NCI-H2107 (cell line): ENCODE data around the gene PPP6R1.

Experiments
- DNase-seq: peaks from one replicate; lab custom pipeline; 2025; lab: John Stamatoyannopoulos, UW

Gene PPP6R1

DNA sequence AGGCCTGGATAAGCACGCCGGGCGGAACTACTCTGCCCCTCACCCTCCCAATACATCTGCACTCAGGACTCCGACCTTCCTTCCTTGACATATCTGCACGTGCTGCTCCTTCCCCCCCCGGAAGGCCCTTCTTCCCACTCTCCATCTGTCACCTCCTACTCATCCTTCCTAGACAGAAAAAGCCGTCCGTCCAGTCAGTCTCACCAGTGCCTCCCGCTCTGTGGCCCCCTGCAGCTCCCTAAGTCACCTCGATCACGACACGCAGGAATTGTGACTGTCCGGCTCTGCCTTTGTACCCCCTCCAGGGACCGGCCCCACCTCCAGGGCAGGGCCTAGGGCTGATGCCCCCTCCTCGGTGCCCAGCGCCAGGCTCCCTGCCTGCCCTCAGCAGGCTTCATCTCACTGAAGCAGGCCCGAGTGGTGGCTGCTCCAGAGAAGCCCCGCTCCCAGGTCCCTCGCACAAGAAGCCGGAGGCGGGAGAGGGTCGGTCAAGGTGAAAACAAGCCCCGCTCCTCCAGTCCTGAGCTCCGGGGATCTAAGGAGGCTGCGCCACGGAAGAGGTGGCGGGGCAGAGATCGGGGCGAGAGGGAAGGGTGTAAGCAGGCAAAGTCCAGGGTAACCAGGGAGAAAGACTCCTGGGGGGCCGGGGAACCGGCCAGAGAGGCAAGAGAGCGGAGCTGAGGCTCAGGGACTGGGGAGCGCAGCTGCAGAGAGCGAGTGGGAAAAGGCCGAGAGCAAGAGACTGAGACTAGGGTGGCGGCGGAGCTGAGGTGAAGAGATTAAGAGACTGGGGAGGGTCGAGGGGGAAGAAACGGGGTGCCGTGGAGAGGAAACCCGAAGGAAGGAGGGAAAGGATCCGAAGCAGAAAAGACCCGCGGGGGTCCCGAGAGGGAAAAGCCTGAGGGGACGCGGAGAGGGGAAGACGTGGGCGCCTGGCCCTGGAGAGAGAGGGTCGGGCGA is 1.1 kb downstream of the PPP6R1 start:
- peak; percentile 12 for DNase-seq

DNA sequence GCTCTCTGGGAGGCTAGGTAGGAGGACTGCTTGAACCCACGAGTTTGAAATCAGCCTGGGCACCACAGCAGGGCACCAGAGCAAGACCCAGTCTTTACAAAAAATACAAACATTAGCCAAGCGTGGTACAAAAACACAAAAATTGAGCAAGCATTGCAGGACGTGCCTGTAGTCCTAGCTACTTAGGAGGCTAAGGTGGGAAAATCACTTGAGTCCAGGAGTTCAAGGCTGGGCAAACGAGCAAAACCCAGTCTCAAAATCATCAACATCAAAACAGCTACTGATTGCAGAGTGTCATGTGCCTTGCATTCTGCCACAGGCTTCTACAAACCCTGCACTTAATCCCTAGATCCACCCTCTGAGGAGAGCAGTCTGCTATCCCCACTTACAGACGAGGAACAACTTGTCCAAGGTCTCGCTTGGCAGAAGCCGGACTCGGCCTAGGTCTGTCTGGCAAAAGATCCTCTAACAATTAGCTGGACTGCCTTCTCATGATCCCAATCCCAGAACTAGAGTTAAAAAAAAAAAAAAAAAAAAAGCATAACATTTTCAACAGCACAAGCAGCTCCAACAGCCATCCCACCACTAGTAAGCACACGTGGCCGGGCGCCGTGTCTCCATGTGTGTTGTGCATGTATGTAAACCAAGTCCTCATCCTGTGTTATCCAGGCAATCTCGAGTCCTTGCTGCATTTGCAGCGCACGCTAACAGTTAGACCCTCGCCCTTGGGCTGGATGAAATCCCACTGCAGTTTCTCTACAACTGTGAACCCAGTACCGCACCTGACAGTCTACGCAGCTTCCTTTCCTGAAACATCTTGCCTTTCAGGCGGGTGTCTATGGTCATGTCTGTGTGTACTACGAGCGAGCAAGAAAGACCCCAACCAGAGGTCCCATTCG is 2.0 kb downstream of the PPP6R1 start:
- no peak for DNase-seq

DNA sequence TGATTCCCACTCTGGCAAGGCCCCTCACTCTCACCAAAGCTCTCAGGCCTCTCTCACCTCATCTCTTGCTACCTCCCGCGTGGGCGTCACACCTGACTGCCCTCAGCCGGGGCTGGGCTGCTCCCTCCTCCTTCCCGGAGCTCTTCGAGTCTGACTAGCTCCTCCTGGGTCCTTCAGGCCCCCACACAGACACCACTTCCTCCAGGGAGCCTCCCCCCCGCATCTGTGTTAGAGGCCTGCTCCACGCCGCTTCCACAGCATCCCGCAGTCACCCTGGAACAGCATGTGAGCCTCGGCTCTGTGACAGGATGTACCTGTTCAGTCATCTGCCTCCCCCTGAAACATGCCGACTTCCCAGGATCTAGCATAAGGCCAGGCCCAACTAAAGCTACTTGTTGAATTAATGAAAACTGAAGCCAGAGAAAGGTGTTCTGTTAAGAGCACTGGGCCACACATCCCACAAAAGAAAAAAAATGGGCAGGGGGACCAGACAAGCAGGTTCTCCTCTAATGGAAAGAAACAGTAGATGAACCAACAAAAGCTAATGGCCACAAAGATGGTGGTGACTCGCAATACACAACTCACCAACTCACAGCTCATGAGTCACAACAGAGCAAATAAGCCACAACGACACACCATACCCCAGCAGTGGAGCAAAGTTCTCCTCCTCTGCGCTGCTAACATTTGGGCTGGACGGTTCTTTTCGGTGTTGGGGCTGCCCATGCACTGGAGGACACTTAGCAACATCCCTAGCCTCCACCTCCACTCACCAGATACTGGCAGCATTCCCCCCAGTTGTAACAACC is 3.0 kb downstream of the PPP6R1 start:
- DNase-seq: no peak

DNA sequence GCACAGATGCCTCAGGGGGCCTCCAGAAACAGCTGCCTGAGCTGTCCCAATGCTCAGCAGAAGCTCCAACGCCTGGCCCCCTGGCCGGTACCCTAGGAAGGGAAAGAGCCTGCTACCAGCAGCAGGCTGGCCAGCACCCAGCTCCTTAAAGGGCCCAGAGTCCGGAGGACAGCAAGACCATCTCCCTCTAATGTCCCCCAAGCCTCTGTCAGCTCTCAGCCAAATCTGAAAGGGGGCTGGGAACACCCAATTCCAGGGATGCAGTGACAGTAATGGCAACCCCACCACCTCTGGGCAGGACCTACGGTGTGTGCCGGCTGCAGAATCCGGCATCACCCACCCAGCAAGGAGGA is 4.2 kb downstream of the PPP6R1 start:
- DNase-seq: no peak

DNA sequence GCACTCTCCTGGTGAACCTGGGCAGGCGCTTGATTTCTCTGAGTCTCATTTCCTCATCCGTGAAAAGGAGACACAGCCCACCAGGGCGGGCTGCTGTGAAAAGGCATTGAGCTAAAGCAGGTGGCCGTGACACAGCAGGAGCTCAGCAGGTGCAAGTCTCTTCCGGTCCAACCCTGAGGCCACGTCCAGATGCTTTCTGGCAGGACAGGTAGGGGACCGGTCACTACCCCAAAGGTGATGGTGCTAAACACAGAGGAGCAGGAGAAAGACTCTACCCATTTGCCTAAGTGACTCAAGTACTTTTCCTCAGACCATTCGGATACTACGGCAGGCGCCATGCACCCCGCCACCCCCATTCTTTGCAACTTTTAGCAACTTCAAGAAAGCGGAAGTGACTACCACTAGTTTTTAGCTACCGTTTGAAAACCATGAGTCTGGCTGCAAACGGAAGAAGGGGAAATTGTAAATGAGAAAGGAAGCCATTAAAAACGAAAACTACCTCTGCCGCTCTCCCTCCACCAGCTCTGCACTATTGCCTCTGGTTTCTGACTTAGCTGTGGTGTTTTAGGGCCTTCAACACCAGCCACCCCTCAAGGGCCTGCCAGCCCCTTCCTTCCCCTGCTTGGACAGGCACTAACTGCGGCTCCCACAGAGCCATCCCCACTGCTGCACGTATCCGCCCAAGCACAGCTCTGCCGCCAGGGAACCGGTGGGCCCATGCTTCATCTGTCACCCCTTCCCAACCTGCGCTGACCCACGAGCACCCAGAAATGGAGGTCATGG is 4.8 kb downstream of the PPP6R1 start:
- peak; percentile 14 for DNase-seq

DNA sequence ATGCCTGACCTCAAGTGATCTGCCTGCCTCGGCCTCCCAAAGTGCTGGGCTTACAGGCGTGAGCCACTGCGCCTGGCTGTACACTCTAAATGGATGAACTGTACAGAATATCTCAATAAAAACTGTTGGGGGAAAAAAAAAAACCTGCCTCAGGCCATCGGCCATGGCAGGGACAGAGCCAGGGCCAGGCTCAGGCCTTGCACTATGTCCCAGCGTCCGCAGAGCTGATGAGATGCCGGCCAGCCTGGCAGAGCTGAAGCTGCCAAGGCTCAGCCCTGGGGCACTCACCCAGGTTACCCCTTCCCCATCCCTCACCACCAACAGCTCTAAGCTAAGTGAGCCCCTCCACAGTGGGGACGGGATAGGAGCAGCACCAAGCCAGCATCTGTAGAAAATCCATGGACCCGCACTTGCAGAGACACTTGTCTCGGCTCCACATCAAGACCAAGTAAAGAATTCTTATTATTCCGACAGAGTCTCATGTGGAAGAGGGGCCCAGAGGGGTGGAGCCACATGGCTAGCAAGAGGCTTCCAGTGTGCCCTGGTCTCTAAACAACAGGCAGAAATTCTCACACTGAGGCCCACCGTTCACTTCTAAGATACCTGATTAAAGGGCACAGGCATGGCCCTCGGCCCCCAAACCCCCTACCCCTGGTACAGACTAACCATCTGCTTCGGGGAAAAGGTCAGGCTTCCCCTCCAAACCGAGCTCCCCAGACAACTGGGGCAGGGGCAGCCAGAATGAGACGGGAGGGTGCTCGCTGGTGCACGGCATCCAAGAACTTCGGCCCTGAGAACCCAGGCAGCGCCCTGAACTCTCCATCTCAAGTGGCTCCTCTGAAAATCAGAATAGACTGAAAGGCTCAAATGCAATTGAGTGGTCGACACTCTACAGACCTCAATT is 5.8 kb downstream of the PPP6R1 start:
- DNase-seq: no peak

DNA sequence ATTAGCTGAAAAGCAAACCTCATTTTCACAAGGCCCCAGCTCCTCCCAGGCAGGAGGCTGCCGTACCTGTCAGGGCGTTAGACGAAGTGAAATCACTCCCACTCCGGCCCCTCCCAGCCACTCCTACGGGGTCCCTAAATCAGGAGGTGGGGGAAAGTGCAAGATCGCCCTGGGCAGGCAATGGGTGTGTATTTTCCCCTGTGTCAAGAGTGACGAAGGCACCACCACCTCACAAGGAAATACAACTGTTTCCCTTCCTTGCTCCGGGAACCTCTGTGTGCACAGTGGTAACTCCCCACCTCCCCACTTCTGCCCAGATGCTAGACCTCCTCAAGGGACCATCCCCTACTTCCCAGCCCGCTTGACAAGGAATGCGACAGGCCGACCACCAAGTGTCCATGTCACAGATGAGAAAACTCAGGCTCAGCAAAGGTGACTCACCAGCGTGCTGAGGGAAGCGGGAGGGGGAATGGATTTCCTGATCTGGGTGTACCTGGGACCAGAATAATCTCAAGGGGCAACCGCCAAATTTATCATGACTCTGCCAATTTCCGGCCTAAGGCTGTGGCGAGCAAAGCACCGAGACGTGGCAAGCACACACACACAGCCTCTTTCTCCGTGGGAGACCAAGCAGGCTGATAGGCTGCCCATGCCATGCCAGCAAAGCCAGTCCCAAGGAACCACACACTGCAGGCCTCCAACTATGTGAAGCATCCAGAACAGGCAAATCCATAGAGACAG is 7.3 kb downstream of the PPP6R1 start:
- DNase-seq: no peak

DNA sequence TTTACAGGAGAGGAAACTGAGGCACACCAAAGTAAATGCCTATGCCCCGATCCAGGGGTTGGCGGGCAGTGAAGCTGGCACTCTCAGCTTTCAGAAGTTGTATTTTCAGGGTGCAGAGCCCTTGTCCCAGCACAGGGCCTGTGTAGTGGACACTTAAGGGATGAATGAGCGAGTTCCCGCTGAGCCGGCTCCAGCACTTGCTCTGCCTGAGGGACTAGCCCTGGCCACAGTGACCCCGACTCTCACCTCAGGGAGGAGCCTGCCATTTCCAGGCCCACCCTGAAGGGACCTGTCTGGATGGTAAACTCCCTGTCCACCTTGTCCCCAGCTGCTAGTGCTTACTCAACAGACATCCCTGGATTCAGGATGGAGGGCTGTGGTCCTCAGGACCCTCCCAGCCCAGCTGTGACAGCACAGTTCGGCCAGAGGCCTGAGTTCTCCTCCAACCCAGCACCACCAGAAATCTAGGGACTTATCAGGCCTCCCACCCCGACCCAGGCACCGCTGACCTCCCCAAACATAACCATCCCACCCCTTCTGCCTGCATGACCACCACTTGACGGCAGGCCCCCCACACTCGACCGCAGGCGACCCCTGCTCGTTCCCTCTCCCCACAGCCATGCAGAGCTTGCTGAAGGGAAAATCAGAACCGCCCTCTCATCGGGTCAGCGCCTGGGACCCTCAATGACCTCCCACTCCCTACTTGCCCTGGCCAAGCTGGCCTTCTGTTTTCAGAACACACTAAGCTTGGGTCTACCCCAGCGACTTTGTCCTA is 8.4 kb downstream of the PPP6R1 start:
- no peak for DNase-seq

DNA sequence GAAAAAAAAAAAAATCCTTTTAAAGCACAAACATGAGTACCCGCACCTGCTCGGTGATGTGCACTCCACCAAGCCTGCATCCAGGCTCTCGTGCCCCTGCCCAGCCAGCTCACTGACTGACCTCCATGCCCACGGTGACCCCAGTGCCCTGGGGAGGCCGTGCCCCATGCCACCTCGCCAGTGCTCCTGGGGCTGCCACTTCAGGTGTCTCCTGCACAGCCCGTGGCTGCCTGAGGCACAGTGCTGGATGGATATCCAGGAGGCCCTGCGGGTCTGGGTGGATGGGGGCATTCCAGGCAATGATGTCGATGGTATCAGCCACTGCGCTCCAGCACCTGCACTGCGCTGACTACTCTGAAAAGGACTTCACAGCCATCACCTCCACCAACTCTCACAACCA is 9.0 kb downstream of the PPP6R1 start:
- no peak for DNase-seq

DNA sequence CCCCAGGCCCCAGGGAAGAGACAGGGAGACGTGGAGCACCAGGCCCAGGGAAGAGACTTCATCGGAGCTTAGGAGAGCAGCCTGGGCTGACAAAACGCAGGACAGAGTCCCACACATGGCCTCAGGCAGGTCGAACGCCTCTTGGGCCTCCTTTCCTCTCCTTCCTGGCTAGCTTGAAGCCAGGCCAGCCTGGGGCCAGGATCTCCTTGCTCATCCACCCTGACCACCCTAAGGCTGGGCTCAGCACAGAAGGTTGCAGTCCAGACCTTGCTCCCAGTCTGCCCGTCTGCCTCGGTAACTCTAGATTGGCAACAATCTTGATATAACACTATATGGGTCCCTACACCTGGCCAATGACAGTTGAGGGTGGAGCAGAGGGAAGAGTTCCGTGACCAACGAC is 10.1 kb downstream of the PPP6R1 start:
- DNase-seq: no peak

DNA sequence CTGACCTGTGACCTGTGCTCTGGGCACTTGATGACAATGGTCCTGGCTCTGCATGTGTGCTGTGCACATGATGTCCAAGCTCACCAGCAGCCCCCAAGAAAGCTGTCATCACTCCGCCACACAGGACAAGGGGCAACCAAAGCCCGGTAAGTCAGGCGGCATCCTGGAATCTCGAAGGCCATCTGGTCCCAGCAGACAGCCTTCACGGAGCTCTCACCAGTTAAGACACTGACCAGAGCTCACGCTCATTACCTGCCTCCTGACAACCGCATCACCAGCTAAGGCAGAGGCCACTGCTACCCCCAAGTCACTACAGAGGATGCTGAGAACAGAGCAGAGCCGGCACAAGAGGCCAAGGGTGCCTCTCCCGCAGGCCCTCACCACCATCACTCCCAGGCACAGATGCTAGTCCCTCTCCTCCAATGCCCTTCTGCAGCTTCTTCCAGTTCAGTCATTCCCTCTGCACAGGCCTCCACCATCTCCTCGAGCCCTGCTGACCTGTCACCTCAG is 10.6 kb downstream of the PPP6R1 start:
- DNase-seq: no peak

DNA sequence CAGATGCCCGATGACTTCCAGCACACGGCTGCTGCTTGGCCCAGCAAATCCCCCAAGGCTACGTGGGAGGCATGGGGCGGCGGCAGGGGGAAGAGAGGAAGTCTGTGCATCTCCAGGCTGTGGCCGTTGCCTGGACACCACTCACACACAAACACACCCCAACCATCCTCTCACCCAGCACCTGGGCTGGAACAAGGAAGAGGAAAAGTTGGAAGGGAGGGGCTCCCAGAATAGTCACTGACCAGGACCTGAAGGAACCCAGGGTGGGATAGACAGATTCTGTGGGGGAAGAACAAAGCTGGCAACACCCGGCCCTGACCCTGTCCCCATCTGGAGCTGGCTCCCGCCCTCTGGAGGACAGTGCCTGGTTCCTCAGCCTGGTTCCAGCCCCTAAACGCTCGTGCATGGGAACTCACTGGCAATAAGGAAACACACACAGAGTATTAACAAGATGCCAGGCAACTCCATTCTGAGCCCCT is 11.2 kb downstream of the PPP6R1 start:
- no peak for DNase-seq

DNA sequence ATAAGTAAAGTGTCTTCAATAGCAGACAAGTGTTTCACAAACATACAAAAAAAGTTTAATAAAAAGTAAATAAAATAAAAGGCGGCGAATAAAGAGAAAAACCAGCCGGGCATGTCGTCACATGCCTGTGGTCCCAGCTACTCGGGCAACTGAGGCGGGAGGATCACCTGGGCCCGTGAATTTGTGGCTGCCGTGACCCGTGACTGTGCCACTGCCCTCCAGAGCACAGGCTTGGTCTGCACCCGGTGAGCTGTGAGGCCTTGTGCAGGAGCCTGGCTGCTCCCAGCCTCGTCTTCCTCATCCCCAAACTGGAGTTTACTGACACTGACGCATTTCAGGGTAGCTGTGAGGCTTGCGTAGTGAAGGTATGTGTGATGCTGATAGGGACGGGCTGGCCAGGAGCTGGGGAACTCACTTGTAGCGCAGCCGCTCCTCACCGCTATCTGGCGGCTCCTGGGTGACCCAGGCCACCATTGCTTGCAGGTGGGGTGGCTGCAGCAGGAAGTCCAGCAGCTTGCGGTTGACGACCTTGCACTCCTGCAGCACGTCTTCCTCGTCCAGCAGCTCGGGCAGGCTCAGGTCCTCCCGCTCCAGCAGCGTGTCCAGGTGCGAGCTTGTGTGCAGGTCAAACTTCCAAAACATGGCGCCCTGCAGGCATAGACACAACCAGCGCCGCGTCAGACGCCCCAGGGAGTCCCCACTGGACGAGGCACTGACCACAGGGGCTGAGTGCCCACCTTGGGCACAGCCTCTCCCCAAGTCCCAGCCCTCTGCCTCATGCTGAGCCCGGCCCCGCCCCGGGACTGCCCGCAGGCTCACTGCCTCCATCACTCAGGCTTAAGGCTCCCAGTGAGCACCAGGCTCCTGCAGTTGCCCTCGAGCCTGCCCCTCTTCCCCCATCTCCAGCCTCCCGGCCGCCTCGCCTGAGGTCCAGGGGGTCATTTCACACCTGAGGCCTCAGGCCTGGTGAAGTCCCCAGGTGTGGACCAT is 12.1 kb downstream of the PPP6R1 start:
- no peak for DNase-seq

DNA sequence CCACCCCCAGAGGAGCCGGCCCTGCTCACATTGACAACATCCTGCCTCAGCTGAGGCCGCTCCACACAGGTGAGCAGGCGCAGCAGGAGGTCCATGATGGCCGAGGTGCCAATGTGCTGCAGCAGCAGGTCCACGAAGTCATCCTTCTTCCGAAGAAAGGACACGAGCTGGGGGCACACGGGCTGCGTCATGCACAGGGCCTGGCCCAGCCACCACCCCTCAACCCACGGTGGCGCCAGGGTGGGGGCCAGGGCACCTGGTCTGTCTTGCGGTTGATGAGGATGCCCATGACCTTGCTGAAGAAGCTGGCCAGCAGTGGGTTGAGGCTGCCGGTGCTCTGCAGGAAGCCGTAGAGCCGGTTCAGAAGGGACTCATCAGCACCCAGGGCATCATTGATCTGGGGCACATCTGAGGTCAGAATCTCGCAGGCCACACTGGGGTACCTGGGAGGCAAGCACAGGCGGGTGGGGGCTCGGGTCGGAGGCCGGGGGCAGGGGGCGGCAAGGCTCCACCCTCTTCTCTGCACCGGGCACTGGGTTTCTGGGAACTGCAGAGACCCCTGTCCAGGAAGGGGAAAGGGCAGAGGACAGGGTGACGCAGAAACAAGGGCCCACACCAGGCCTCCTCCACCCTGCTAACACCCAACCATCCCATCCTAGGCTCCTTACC is 13.4 kb downstream of the PPP6R1 start:
- DNase-seq: no peak

DNA sequence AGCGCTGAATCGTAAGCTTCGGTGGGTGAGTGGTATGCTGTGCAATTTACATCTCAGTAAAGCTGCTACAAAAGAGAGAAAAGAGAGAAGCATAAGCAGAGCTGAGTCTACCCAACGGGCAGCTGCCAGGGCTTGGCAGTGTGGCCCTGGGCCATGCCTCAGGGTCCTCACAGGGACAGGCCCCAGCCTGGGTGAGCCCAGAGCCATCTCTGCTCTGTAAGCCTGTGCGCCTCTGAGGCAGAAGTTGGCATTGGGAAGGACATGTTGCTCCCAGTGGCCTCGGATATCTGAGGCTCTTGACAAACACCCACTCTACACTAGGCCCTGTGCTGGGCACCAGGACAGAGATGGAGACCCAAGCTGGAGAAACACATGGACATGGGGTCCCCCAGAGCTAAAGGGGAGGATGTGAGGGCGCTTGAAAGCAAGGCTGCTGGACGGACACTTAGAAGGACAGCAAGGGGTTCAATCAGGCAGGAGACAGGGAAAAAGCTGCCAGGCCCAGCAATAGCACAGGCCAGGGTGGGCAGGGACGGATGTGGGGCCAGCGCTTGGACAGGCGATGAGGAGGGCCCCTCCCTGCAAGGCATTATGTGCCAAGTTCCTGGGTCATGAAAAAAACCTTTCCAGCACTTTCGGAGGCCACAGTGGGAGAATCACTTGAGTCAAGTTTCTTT is 14.7 kb downstream of the PPP6R1 start:
- no peak for DNase-seq

DNA sequence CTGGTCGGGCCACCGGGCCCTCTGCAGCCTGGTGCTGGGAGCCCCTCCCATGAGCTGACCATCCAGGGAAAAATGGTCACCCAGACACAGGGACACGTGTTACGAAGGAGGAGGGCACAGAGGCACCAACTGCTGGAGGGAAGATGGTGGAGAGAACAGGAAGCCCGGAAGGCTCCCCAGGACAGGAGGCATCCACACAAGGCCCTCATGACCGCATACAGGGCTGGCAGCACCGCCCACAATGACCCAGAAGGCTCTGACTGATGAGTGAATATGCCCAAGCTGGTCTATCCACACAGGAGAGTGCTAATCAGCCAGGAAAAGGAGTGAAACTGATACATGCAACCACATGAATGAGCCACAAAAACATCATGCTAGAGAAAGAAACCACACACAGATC is 16.3 kb downstream of the PPP6R1 start:
- DNase-seq: no peak
